Cardiac muscle cell (in vitro differentiated cells and primary cell): ENCODE data around the gene PRKG1. TPM values are rescaled to one million over a fixed set of nuclear protein-coding genes. Genes with fewer than 3 reads are reported as not detected.
A peak's percentile ranks its signal among the peaks of the same experiment; 100 is the strongest.

Source experiments
- DNase-seq, 2 donors: peaks; one replicate each; pipeline versions ENCODE4 v3.0.0 to v3.0.0-alpha.2; 2010 to 2017; ENCODE audit warnings: low read depth in 1 of 2, low spot score in 1 of 2
- H3K27ac ChIP-seq: fragments of 200-600 bp; sonication (generic); 2 replicates; pipeline ENCODE4 v1.5.1; 2016
- H3K27me3 ChIP-seq: fragments of 200-600 bp; sonication (generic); 2 replicates; pipeline ENCODE4 v1.6.0; 2016; ENCODE audit warnings: control low read depth
- H3K36me3 ChIP-seq: fragments of 200-600 bp; sonication (generic); 2 replicates; pipeline ENCODE4 v1.5.1; 2016; ENCODE audit warnings: control low read depth
- H3K4me1 ChIP-seq: fragments of 200-600 bp; sonication (generic); 2 replicates; pipeline ENCODE4 v1.8.1; 2017; ENCODE audit warnings: low read depth, mild to moderate bottlenecking, mixed run types
- H3K4me3 ChIP-seq: fragments of 200-600 bp; sonication (generic); 2 replicates; pipeline ENCODE4 v1.5.1; 2016; ENCODE audit warnings: mild to moderate bottlenecking
- H3K9me3 ChIP-seq: fragments of 200-600 bp; sonication (generic); 2 replicates; pipeline ENCODE4 v1.5.1; 2017; ENCODE audit warnings: low read depth, mild to moderate bottlenecking, control low read depth
- polyA plus RNA-seq: library from polyadenylated mRNA; unstranded; fragments of >200 nt; fragmentation: Nextera tagmentation; extraction: Ambion mirVana; gene quantifications from 2 replicates; pipeline ENCODE4 v1.2.1, GENCODE V29; 2016
- total RNA-seq: library from RNA; depleted of rRNA; stranded (reverse); fragments of >200 nt; gene quantifications from 2 replicates; pipeline ENCODE4 v1.2.3, GENCODE V29; 2016
- TF ChIP-seq, protein P1 (sequence below): IDR thresholded peaks from 2 replicates; pipeline ENCODE4 v1.5.1; 2012; ENCODE audit warnings: low read depth, mild to moderate bottlenecking, low read length

PRKG1 gene
- total and polyA plus RNA-seq, 2 experiments from 2014 or later = 2.9 to 13.3 TPM

DNA sequence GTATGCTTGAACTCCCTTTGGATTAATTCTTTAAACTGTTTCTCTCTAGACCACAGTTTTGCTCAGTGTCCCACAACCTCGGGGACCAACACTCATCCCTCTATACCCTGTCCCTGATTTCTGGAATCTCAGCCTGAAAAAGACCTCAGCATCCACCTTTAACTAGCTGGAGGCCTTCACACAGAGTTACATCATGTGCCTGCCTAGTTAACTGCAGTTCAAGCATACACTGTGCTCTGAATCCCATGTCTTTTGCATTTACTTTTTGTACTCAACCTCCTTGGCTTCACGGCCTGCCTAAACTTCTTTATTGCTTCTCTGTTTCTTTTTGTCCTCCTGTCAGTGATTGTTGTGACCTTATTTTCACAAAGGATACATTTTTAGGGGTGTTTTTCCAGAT is 66.7 kb downstream of the PRKG1 start:
- H3K27ac ChIP-seq = no peak overlapping the region
- no peaks in the 10 kb centered on the region for H3K4me1 ChIP-seq

DNA sequence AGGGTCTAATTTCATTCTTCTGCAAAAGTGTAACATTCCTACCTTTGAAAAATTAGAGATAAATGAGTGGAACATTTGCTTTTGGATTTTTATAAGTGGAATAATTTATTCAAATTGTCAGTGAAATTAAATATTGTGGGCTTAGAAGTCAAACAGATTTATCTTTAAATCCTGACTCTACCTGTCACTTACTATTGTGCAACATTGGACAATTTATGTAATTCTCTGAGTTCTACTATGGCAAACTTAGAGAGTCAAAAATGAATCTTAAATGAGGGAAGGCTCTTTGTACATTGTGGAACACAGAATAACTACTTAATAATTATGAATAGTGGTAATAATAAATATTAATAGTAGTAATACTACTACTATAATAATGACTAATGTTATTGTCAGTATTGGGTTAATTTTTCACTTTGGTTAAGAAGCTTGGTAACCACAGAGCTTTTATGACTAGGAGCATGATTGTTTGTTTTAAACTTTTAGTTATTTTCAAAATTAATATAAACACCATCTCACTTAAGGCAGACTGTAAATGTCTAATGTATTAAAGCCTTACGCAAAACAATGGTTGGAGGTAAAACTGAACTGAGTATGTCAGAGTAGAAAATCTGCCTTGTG is 70.0 kb downstream of the PRKG1 start:
- Histone ChIP-seq H3K27ac (no peak overlapping the region), H3K4me3 (no peak overlapping the region), H3K36me3 (no peaks in the 10 kb centered on the region), H3K4me1 (no peaks in the 10 kb centered on the region), H3K9me3 (no peaks in the 10 kb centered on the region), H3K27me3 (no peaks in the 10 kb centered on the region)
- no peak for DNase-seq
- TF ChIP-seq, protein P1, sequence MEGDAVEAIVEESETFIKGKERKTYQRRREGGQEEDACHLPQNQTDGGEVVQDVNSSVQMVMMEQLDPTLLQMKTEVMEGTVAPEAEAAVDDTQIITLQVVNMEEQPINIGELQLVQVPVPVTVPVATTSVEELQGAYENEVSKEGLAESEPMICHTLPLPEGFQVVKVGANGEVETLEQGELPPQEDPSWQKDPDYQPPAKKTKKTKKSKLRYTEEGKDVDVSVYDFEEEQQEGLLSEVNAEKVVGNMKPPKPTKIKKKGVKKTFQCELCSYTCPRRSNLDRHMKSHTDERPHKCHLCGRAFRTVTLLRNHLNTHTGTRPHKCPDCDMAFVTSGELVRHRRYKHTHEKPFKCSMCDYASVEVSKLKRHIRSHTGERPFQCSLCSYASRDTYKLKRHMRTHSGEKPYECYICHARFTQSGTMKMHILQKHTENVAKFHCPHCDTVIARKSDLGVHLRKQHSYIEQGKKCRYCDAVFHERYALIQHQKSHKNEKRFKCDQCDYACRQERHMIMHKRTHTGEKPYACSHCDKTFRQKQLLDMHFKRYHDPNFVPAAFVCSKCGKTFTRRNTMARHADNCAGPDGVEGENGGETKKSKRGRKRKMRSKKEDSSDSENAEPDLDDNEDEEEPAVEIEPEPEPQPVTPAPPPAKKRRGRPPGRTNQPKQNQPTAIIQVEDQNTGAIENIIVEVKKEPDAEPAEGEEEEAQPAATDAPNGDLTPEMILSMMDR = no peak

More for the DNA sequence above, 66.7 kb downstream of the PRKG1 start:
- no peak for DNase-seq
- Histone ChIP-seq H3K36me3 (no peaks in the 10 kb centered on the region), H3K27me3 (no peaks in the 10 kb centered on the region), H3K9me3 (no peaks in the 10 kb centered on the region), H3K4me3 (no peak overlapping the region)
- TF ChIP-seq, protein P1 = no peak

DNA sequence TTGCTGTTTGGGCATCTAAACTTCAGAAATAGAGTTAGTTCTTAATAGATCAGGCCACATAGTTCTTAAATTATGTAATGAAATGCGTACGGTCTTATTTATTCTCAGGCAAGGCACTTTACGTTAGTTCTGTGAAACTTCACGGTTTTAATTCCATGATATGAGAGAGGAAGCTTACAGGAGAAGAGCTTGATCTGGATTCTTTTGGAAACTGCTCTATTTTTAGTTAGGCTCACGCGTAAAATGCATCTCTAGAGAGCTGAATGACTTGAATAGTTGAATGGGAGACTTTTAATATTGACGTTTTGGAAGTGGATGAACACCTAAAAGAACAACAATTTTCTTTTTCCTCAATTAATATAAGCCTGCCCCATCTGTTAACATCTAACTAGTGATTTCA is 71.1 kb downstream of the PRKG1 start:
- Histone ChIP-seq H3K36me3 (no peaks in the 10 kb centered on the region), H3K27ac (no peak overlapping the region), H3K9me3 (no peaks in the 10 kb centered on the region), H3K4me3 (no peak overlapping the region), H3K4me1 (no peaks in the 10 kb centered on the region), H3K27me3 (no peaks in the 10 kb centered on the region)
- no peak for DNase-seq
- TF ChIP-seq, protein P1 = no peak

DNA sequence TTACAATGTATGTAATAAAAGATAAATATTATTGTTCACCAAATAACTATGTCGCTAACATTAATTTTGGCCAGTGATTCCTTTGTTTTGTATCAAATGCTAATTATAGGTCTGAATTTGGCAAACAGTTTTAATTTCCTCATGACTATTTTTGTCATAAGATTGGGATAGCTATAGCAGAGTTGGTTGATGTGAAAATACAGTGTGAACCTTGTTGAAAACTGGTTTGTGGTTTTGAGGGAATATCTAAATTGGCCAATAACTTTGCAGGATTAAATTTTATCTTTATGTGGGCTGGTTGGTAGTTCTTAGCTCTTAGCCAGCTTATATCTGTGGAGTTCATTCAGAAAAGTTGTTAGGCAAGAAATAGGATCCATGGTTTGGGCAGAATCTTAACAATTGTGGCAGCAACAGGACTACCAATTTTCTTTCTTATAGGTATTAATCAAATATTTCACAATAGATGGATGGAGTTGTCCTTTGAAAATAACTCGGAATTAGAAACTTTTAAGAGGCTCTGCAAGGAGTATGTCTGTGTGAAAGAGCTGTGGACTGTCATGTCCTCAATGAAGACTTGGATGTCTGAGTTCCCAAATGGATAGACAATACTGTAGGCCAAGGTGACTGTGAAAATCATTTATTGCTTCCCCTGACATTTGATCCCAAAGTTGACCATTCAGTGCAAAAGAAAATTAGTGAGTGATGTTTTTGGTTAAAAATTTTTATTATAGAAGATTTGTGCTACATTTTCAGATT is 73.5 kb downstream of the PRKG1 start:
- TF ChIP-seq, protein P1 = no peak
- no peak overlapping the region for H3K27ac ChIP-seq
- H3K9me3 ChIP-seq = no peaks in the 10 kb centered on the region
- DNase-seq = peak in 1 of 2 donors; percentile 25
- no peaks in the 10 kb centered on the region for H3K36me3 ChIP-seq
- no peak overlapping the region for H3K4me3 ChIP-seq
- no peaks in the 10 kb centered on the region for H3K27me3 ChIP-seq
- H3K4me1 ChIP-seq = no peaks in the 10 kb centered on the region

DNA sequence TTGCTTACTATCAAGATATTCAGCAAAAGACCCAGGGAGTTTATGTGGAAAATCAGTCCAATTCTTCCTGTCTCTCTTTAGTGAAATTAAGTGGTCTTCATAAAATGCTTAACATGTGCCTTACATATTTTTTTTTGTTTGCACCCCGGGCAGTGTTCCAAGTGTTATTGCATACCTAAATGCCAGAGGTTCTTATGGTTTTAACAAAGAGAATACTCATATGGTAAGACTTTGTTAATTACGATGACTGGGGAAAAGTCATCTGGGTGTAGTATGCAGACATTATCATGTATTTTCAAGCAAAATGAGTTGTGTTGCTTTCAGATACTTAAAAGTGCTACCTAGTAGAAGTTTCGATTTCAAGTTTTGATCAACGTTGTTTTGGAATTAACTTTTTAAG is 82.6 kb downstream of the PRKG1 start:
- Histone ChIP-seq H3K9me3 (no peaks in the 10 kb centered on the region), H3K27me3 (no peaks in the 10 kb centered on the region), H3K36me3 (no peaks in the 10 kb centered on the region), H3K4me1 (no peaks in the 10 kb centered on the region), H3K27ac (no peak overlapping the region), H3K4me3 (no peak overlapping the region)
- peak in 1 of 2 donors; percentile 70 for DNase-seq
- TF ChIP-seq, protein P1 = no peak
